GM18519 (cell line): Measurements from ENCODE around the gene COX10.
"Not testable (repeated sequence)": the region's sequence is repeated elsewhere in the genome, so short reads cannot be mapped to it uniquely, and the experiment has no call there.

Experiments
- ATAC-seq: cut with Tn5 transposase; IDR thresholded peaks from one replicate; pipeline ENCODE4 v1.9.1; 2021; ENCODE audit warnings: mild to moderate bottlenecking, moderate library complexity; ENCODE audit not compliant: unreplicated experiment, low FRiP score

The COX10 gene

DNA sequence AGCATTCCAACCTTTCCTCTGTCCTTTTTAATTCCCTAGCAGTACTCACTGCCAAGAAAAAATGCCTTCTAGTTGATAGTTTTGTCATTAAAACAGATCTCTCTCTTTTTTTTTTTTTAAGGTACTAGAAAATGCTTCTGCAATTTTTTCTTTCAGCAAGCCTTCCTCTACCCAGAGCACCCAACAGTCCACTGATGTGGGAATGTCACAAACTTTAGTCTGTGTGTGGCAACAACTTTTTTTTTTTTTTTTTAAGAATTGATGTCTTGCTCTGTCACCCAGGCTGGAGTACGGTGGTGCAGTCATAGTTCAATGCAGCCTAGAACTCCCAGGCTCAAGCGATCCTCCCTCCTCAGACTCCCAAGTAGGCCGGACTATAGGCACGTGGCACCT is 132.7 kb downstream of the COX10 start:
- no peak for ATAC-seq

DNA sequence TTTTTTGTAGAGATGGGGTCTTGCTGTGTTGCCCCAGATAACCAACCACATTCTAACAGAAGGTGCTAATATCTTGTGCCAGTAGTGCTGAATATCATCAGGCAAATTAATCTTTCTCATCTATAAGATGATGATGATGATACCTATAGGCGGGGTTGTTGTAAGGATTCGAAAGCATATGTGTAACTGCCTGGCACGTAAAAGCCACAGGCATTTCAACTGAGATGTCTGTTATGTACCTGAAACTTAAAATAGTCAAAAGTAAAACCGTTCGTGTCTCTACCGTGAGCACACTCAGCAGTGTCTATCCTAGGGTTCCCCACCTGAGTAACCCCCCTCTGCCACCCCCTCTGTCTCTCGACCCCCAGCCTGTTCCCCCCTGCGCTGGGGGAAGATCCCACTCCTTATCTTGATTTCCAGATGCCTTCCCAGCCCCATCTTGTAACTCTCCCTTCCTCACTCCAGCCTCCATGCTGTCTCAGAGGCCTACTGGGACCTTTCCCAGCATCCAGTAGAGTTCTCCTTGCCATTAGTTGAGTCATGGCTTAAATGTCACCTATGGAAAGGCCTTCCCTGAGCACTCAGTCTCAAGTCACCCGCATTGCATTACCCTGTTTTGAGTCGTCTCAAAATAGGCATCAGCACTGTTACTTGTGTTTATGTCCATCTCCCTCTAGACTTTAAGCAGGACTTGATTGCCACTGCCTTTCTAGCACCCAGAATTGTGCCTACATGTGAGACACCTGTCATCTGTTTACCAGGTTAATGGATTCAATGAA is 133.3 kb downstream of the COX10 start:
- ATAC-seq = no peak

DNA sequence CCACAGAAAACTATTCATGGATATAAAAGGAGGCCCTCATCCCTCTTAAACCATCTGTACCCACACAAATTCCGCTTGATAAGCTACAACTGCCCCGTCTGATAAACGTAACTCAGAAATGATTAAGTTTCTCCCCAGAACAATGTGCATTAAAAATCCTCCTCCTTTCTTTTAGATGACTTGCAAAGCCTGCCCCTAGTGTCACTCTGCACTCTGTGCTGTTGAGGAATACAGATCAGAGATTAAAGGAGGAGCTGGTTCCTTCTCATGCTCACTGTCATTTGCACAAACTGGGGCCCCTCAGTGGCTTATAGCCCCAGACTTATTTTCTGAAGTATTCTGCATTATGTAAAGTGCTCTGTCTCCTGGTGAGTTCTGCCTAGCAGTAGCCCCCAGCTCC is 134.1 kb downstream of the COX10 start:
- no peak for ATAC-seq

DNA sequence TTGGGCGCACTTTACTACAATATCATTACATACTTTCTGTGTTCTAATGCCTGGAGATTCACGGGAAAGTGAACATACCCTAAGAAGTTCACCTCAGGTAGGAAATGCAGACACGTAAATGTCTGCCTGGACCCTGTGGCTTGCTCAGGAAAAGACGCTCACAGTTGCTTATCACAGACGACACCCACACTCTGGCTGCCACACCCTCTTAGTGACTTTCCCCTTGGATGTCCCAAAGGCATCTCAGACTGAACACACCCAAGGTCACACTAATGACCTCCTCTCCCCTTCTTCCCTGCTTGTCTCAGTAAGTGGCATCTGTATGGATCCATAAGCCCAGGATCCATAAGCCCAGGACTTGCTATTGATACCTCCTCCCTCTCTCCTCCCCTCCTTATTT is 134.8 kb downstream of the COX10 start:
- ATAC-seq = no peak

DNA sequence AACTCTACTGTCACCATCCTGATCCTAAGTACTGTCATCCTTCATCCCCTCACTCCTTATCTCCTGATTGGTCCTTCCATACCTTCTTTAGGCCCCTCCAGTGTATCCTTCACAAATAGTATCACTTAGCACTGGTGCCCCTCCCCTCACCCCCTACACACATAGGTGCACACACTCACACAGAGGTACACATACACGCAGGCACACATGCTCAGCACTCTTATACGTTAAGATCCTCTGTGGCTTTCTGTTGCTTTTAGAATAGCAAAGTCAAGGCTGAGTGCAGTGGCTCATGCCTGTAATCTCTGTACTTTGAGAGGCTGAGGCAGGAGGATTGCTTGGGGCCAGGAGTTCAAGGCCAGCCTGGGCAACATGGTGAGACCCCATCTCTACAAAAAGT is 135.2 kb downstream of the COX10 start:
- no peak for ATAC-seq

DNA sequence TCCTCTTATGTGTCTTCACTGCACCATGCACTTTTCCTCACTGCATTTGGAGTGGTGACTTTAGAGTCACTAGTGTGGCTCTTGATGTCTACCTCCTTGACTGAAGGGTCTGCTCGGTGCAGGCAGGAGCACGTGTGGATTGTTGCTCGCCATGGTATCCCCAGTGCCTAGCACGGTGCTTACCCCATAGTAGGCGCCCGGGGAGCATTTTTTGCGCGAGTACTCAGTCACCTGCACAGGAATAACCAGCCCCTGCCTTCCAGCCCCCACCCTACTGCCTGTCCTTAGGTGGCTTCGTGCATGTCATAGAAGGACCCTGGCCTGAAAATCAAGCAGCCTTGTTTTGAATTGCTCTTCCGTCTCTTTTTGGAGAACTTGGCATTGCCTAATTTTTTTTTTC is 136.1 kb downstream of the COX10 start:
- no peak for ATAC-seq

DNA sequence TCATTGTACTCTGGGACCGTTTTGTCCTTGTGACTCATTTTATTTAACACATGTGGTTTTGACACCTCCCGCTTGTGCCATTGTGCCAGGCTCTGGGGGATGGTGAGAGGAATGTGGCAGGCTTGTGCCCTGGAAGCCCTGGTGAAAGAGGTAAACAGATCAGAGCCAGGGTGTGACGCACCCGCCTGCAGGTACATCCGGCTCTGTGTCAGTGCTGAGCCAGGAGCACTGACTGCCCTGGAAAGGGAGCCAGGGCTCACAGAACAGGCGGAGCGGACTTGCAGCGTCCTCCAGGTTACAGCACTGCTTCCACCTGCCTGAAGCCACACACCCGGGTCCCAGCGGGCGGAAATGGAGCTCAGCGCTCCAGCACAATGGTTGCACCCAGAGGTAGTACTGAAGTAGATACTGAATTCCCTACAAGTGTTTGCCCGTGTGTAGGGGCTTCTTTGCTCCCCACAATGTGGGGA is 136.7 kb downstream of the COX10 start:
- ATAC-seq = no peak

DNA sequence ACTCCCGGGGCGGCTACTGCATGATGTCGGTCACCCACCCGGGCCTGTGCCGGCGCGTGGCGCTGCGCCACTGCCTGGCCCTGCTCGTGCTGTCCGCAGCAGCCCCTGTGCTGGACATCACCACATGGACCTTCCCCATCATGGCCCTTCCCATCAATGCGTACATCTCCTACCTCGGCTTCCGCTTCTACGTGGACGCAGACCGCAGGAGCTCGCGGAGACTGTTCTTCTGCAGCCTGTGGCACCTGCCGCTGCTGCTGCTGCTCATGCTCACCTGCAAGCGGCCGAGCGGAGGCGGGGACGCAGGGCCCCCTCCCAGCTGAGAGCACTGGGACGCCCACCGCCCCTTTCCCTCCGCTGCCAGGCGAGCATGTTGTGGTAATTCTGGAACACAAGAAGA is 137.6 kb downstream of the COX10 start:
- no peak for ATAC-seq

DNA sequence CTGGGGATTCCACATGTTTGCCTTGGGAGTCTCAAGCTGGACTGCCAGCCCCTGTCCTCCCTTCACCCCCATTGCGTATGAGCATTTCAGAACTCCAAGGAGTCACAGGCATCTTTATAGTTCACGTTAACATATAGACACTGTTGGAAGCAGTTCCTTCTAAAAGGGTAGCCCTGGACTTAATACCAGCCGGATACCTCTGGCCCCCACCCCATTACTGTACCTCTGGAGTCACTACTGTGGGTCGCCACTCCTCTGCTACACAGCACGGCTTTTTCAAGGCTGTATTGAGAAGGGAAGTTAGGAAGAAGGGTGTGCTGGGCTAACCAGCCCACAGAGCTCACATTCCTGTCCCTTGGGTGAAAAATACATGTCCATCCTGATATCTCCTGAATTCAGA is 138.5 kb downstream of the COX10 start:
- no peak for ATAC-seq

DNA sequence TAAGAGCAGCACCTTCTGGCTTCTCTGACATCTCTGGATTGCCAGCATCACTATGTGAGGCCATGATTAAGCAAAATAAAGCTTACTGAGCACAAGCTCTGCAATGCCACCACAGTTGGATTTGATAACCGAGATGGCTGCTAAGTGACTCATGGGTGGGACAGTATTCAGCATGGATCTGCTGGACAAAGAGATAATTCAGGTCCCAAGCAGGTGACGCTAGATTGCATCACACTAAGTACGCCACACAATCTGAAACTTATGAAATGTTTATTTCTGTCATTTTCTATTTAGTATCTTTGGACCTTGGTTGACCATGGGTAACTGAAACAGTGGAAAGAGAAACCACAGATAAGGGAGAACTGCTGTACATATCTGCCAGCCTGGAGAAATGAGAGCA is 139.9 kb downstream of the COX10 start:
- ATAC-seq = no peak

DNA sequence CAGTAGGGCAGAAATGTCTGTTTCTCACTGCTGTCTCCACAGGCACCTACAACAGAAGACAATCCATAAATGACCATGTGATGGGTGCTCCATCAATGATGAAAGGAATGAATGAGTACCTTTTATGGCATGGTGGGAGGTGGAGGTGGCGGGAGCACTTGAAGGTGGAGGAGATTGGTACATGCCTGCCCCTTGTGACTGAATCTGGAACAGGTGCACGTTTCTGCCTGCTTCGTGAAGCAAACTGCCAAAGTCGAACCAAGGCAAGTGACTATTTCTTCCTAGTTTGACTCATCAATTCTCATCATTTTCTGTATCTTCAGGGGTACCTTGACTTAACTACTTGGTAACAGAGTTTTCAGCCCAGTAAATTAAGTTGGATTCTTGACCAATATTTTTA is 141.9 kb downstream of the COX10 start:
- ATAC-seq = no peak

DNA sequence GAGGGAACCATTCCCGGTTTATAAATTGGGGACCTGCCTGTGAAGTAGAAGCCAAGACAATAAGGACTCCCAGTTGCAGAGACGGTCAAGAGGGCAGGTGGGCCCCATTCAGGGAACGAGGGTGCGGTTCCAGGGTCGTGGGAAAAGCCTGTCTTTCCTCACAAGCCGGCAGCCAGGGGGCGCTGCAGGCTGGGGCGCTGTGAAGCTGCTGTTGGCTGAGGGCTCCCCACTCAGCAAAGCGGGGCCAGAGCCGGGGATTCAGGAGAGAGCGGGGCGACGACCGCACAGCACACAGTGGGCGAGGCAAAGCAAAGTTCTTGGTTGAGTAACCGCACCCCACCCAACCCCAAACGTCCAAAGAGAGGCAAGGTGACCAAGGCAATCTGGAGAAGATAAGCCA is 142.5 kb downstream of the COX10 start:
- ATAC-seq = no peak

DNA sequence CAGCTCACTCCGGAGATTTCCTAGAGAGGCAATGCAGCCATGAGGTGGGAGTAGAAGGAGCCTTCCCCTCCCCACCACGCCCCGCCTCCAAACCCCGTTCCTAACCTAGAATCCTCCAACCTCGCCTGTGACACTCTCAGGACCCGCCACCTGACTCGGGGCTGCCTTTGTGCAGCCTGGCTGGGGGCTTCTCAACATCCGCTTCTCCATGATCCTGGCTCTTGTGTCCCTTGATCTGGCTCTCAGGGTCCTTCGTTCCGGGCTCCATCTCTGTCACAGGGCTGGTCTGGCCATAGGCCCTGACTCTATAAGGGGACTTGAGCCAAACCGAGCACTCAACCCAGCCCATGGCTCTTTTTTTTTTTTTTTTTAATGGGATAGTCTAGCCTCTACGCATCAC is 143.1 kb downstream of the COX10 start:
- ATAC-seq = no peak

DNA sequence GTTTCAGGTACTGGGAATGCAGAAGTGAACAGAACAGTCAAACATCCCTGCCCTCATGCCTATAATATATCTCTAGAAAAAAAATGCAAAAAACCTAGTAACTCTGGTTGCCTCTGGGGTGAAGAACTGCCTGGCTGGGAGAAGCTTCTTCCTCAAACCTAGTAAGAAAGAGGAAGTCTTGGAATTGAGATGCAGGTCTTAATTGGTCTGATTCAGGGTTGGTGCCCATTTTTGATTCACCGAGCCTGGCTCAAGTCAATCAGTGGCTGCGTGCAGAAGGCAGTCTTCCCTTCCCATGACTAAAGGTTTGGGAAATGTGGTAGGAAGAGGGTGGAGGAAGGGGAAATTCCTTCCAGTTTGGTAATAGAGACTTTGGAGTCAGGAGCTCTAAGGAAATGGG is 145.0 kb downstream of the COX10 start:
- no peak for ATAC-seq

DNA sequence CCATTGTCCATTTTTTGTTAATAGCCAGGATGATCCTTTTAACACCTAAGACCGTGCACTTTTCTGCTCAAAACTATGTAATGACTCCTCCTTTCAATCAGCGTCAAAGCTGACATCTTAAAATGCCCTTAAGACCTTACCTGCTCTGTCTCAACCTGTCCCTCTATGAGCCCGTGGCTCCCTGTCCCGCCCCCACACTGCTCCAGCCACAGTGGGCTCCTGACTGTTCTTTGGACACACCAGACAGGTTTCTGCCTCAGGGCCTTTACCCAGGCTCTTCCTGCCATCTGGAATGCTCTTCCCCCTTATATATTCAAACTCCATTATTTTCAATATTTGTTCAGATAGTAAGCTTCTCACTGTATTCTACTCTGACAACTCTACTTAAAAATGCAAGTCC is 153.3 kb downstream of the COX10 start:
- no peak for ATAC-seq

DNA sequence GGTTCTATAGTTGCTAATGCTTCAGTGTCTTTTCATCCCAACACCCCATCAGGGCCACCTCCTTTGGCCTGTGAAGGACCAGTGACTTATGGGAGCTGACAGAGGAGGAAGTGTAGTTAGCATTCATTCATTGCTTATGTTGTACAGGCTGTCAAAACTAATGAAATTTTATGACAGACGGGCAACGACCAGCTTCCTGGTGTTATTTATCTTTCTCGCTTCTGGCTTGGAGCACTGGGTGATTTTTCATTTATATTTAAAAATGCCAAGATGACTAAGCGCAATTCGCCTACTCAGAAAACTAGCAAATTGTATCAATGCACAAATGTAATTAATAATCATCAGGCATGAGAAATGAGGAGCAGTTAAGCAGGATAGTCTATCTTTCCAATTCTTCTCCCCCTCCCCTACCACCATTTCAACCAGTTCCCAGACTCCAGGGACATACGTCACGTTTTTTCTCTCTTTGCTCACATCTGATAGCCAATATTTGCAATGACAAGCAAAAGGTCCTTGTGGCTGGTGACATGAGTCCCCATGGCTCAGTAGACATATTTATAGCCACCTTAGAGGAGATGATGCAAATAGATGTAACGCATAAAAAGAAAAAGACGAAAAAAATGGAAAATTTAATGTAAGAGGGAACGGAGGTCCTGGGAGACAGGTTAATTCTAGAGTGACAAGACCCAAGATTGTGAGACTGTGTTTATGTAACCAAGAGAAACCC is 156.1 kb downstream of the COX10 start:
- no peak for ATAC-seq

DNA sequence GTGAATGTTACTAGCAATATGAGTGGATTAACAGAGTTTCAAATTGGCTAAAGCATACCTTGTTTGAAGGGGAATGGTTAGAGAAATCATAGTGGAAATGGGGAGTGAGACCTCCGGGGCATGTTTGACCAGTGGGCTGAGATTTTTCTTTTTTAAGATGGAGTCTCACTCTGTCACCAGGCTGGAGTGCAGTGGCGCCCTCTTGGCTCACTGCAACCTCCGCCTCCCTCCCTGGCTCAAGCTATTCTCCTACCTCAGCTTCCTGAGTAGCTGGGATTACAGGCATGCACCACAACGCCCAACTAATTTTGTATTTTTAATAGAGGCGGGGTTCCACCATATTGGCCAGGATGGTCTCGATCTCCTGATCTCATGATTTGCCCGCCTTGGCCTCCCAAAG is 157.7 kb downstream of the COX10 start:
- no peak for ATAC-seq

DNA sequence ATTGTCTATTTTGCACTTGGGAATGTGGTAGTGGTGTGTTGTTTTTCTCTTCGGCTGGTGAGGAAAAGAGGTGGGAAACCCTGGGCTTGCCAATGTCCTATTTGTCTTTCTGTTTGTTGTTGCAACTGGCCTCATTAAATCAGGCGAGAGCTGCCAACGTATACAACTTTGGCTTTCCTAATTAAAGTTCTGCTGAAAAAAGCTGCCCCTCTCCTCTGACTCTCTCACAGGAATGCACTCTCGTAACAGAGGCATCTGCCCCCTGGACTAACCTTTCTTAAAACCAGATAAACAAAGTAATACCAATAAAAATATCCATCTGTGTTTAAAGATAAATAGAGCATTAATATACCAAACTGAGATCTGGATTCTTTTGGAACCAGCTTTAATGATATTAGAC is 159.6 kb downstream of the COX10 start:
- ATAC-seq = no peak

DNA sequence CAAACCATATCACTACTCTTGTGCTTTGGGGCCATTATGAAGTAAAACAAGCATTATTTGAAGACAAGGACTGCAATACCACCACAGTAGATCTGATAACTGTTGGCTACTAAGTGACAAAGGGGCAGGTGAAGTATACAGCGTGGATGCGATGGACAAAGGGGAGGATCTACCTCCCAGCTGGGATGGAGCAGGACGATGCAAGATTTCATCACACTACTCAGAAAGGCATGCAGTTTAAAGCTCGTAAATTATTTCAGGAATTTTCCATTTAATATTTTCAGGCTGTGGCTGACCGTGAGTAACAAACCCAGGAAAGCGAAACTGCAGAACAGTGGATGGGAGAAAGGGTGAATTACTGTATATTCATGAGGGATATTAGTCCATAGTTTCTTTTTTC is 161.9 kb downstream of the COX10 start:
- ATAC-seq = not testable (repeated sequence)

DNA sequence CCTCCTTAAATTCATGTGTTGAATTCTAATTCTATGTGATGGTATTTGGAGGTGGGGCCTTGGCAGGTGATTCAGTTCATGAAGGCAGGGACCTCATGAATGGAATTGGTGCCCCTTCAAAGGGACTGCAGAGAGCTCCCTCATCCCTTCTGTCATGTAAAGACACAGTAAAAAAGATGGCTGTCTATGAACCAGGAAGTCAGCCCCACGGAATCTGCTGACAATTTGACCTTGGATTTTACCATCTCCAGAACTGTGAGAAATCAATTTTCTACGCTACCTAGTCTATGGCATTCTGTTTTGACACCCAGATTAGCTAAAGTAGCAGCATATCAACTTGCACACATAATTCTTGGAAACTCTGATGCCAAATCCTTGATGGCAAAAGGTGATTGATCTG is 165.7 kb downstream of the COX10 start:
- not testable (repeated sequence) for ATAC-seq

DNA sequence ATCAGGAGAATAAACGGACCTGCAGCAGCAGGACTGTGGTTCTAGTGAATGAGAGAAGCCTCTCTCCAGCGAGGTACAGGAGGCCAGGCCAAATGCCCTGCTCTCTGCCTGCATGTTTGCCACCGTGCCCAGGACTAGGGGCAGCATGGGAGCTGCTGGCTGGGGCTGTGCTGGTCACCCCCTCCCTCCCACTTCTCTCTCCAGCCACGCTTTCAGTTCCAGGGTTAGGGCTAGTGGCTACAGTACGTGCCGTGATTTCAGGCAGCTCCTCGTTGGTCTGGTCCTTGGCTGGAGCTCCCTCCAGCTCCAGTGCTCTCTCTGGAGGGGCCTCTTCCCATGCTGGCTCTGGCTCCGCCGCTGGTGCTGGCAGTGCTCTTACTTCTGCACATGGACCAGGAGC is 166.7 kb downstream of the COX10 start:
- ATAC-seq = not testable (repeated sequence)

DNA sequence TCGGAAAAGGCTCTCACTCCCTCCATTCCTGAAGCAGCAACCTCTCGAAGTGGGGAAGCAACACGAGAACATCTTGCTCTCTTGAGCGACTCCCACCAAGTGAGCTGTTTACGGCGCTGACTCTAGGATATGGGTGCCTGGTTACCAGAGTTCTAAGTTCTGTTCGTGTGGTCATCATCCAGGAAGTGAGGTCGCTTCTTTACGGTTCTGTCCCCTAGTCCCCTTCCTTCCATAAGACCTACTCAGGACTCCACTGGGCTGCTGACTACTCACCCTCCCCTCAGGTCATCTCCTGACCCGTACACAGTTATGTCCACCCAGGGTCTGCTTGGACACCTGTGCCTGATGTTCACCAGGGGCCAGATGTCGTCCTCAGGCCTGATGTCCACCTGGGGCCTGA is 167.5 kb downstream of the COX10 start, which contains the start of gene CDRT15:
TSS of gene CDRT15 (minus strand) at position 101 of the 400 bp plus-strand sequence. CDS start at position 72, 29 bp downstream.
- ATAC-seq = not testable (repeated sequence)
